Stomach (tissue), 9 donors: ENCODE results near the gene RBM6. TPM values are rescaled to one million over a fixed set of nuclear protein-coding genes. Genes with fewer than 3 reads are reported as not detected.

Experiments used
- DNase-seq, 2 donors: peaks; one replicate each; pipeline versions ENCODE4 v3.0.0 to v3.0.0-alpha.2; 2013 to 2019
- H3K27ac ChIP-seq, 5 donors: fragments of 200-600 bp in 4 of 5; sonication (generic) in 4 of 5; one replicate each; pipeline ENCODE4 v1.5.1; 2013 to 2019; ENCODE audit warnings: mild to moderate bottlenecking in 1 of 5, moderate library complexity in 1 of 5
- H3K27me3 ChIP-seq, 3 donors: fragments of 200-600 bp; sonication (generic); one replicate each; pipeline ENCODE4 v1.5.1; 2017 to 2019; ENCODE audit warnings: mixed run types in 1 of 3
- H3K36me3 ChIP-seq, 4 donors: fragments of 200-600 bp; sonication (generic); 1 replicate in 3 of 4; 2 replicates in 1 of 4; pipeline ENCODE4 v1.5.1; 2016 to 2019
- H3K4me1 ChIP-seq, 4 donors: fragments of 200-600 bp; sonication (generic); one replicate each; pipeline ENCODE4 v1.5.1; 2016 to 2019
- H3K4me3 ChIP-seq, 4 donors: fragments of 200-600 bp; sonication (generic) in 3 of 4; one replicate each; pipeline ENCODE4 v1.5.1; 2016 to 2019; ENCODE audit warnings: mild to moderate bottlenecking in 1 of 4
- H3K9me3 ChIP-seq, 4 donors: fragments of 200-600 bp; sonication (generic); one replicate each; pipeline ENCODE4 v1.5.1; 2016 to 2019
- EP300 ChIP-seq: sonication (generic); formaldehyde crosslinking; IDR thresholded peaks from one replicate; pipeline ENCODE4 v1.6.1; 2017; ENCODE audit warnings: antibody characterized with exemption
- POLR2A ChIP-seq, 4 donors: fragments of 450-650 bp; IDR thresholded peaks; one replicate each; pipeline ENCODE4 v1.6.1; 2016; ENCODE audit warnings: antibody characterized with exemption in 4 of 4, control low read depth in 2 of 4, mild to moderate bottlenecking in 1 of 4, moderate library complexity in 1 of 4
- POLR2AphosphoS5 ChIP-seq, 3 donors: sonication (generic); formaldehyde crosslinking; IDR thresholded peaks; one replicate each; pipeline ENCODE4 v1.6.1; 2016; ENCODE audit warnings: antibody characterized with exemption in 3 of 3
- WGBS, 5 donors: extraction: QIAGEN DNeasy Blood & Tissue Kit in 3 of 5; methylation state at CpG; one replicate each; pipeline versions ENCODE4 v1.1.5 to v1.1.7; 2013 to 2018; 5-methylcytosine and 5-hydroxymethylcytosine counted together
- intact Hi-C: fragments of 100-400 bp; cut with DNase I; formaldehyde crosslinking; loops from one replicate; pipeline ENCODE4 v1.15.1; 2023; ENCODE audit warnings: low total_unique reads
- polyA plus RNA-seq, 3 donors: library from polyadenylated mRNA; stranded (reverse); fragments of 200-250 nt; gene quantifications; one replicate each; pipeline ENCODE4 v1.2.3, GENCODE V29; 2013
- total RNA-seq, 5 donors: library from RNA; depleted of rRNA; stranded (reverse); fragments of >200 nt; gene quantifications; one replicate each; pipeline versions ENCODE4 v1.1.0 to v1.2.3, GENCODE V29; 2014 to 2016
- TF ChIP-seq, protein P1 (sequence below), 7 experiments: fragments of 450-650 bp in 4 of 7; fragments of 200-600 bp in 3 of 7; sonication (generic) in 3 of 7; IDR thresholded peaks; one replicate each; pipeline ENCODE4 v1.5.1; 2016 to 2019; ENCODE audit warnings: antibody characterized with exemption in 7 of 7, control low read depth in 2 of 7, mild to moderate bottlenecking in 1 of 7
- donor health status: healthy with polysubstance abuse.
- donor health status: Bipolar disorder and iron deficiency.
- donor health status: healthy.

RBM6 gene
- total and polyA plus RNA-seq, 8 donors: 87.0 to 239 (median 133) TPM

DNA sequence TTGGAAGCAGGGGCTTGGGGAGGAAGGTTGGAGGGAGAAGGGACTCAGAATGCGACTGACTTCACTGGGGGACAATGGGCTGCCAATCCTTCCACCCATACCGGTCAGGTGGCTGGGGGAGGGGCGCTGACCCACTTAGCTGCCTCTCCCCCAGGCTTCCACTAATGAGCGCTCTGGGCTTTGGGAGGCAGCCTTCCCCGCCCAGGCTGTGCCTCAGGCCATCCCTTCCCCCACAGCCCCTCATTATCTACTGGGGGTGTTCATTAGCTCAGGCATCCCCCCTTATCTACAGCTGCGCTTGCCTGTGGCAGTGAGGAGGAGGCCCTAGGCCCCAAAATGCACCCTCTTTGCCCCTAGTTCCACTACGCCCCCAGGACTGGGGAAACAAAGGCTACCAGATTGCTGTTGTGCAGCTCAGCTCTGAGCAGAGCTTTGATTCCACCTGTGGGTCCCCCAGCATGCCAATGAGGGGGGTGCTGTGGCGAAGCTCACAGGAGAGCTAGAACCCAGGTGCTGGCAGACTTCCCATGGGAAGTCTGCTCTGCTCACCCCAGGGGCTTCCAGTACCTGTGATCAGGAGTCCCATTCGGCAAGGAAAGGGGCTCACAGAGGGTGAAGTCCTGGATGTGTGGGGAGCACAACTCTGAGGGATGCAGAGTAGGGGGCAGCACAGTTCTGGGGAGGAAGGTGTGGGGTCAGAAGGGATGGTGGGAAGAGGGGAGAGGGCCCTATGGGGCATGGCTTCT, 185.8 kb downstream of the RBM6 start:
- intact Hi-C loops: no loop called here
- Histone ChIP-seq H3K4me3 (no peak overlapping the region), H3K27me3 (no peaks in the 10 kb centered on the region), H3K9me3 (no peaks in the 10 kb centered on the region), H3K27ac (no peak overlapping the region), H3K36me3 (peaks cover 3 to 19% (median 7%) of the 10 kb centered on the region in 4 donors), H3K4me1 (peaks cover 29 to 67% (median 58%) of the 10 kb centered on the region in 4 donors)
- no peak for DNase-seq
- WGBS, 5 donors: 73 to 82% (median 75%) methylated on average over 8 to 9 of the region's 9 CpGs
- TF ChIP-seq EP300: no peak
- TF ChIP-seq, protein P1, sequence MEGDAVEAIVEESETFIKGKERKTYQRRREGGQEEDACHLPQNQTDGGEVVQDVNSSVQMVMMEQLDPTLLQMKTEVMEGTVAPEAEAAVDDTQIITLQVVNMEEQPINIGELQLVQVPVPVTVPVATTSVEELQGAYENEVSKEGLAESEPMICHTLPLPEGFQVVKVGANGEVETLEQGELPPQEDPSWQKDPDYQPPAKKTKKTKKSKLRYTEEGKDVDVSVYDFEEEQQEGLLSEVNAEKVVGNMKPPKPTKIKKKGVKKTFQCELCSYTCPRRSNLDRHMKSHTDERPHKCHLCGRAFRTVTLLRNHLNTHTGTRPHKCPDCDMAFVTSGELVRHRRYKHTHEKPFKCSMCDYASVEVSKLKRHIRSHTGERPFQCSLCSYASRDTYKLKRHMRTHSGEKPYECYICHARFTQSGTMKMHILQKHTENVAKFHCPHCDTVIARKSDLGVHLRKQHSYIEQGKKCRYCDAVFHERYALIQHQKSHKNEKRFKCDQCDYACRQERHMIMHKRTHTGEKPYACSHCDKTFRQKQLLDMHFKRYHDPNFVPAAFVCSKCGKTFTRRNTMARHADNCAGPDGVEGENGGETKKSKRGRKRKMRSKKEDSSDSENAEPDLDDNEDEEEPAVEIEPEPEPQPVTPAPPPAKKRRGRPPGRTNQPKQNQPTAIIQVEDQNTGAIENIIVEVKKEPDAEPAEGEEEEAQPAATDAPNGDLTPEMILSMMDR (IDR thresholded peaks at IDR 0.05): no peak
- no peak for TF ChIP-seq POLR2AphosphoS5 (IDR thresholded peaks at IDR 0.05)
- no peak for TF ChIP-seq POLR2A (IDR thresholded peaks at IDR 0.05)

DNA sequence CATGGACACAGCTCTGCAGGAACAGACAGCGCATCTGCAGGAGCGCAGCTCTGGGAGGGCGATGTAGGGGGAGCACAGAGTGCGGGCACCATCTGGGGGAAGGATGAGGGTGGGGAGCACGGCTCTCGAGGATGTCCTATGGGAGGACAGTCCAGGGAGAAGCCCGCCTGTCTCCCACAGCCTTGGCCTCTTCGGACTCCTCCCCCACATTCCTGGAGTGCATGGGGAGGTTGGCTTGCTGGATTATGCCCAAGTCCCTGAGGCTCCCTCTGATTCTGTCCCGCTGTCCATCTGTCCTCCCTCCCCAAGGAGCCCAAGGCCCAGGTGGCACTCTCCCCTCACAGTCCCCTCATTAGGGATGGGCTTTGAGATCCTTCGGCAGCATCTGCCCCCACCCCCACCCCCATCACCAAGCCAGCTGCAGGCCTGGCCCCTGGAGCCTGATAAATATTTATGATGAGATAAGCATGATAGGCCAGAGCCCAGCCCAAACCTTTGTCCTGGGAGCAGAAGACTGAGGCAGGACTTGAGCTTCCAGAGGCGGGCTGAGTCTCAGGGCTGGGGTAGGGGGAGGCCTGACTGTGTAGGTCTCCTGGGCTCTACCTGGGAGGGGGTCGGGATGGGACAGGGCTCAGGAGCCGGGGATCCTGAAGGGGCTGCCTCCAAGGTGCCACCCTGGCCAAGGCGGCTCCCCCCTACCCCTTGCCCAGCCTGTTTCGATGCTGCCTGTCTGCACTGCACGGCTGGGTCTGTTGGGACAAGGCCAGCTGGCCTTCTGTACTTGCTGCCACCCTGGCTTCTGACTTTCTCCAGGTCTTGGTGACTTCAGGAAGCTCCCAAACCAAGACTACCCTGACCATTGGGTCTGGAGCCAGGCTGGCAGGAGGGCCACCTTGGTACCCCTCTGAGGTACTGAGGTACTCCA, 186.6 kb downstream of the RBM6 start:
- Histone ChIP-seq H3K4me3 (no peak overlapping the region), H3K27me3 (no peaks in the 10 kb centered on the region), H3K9me3 (no peaks in the 10 kb centered on the region), H3K4me1 (peaks cover 29 to 62% (median 55%) of the 10 kb centered on the region in 4 donors), H3K27ac (peak overlapping the region in 4 of 5 donors; percentile 23 to 37 (median 34)), H3K36me3 (peaks cover 0 to 11% (median 0%) of the 10 kb centered on the region in 4 donors)
- DNase-seq: peak; percentile 65 to 68
- TF ChIP-seq POLR2A (IDR thresholded peaks at IDR 0.05) (no peak), EP300 (no peak), POLR2AphosphoS5 (IDR thresholded peaks at IDR 0.05) (no peak)
- TF ChIP-seq, protein P1 (IDR thresholded peaks at IDR 0.05): no peak
- WGBS, 5 donors: 41 to 48% (median 45%) methylated on average over 15 to 16 of the region's 16 CpGs
- intact Hi-C loops: no loop called here

Other genes with a start within 250 kb of the RBM6 start
- 1 to 10 TPM in 1 of 5 donors, not detected in 4; 1.3 TPM for gene AMIGO3, start 220.5 kb upstream of the RBM6 start, total RNA-seq
- under 1 TPM; 0.19 to 0.83 (median 0.76) TPM for gene AMIGO3, start 220.5 kb upstream of the RBM6 start, polyA plus RNA-seq
- gene GMPPB, start 216.2 kb upstream of the RBM6 start, total RNA-seq: 10 to 100 TPM; 26.3 to 81.7 (median 39.3) TPM
- gene GMPPB, start 216.2 kb upstream of the RBM6 start, polyA plus RNA-seq: 10 to 100 TPM; 14.4 to 33.6 (median 27.3) TPM
- 10 to 100 TPM; 16.8 to 68.3 (median 36.4) TPM for gene IP6K1, start 153.6 kb upstream of the RBM6 start, total RNA-seq
- 10 to 100 TPM in 2 of 3 donors, 1 to 10 TPM in 1; 7.7 to 16.1 (median 11.5) TPM for gene IP6K1, start 153.6 kb upstream of the RBM6 start, polyA plus RNA-seq
- gene CDHR4, start 140.3 kb upstream of the RBM6 start, total RNA-seq: under 1 TPM in 2 of 5 donors, not detected in 3; under 0.01 to 0.73 TPM
- gene CDHR4, start 140.3 kb upstream of the RBM6 start, polyA plus RNA-seq: under 1 TPM in 1 of 3 donors, not detected in 2; 0.18 TPM
- gene INKA1, start 136.9 kb upstream of the RBM6 start, total RNA-seq: 1 to 10 TPM in 3 of 5 donors, not detected in 2; 1.8 to 3.3 (median 2.3) TPM
- 10 to 100 TPM in 1 of 3 donors, 1 to 10 TPM in 2; 4.4 to 15.0 (median 5.5) TPM for gene INKA1, start 136.9 kb upstream of the RBM6 start, polyA plus RNA-seq
- 100 to 1,000 TPM in 1 of 5 donors, 10 to 100 TPM in 4; 36.2 to 250 (median 76.3) TPM for gene UBA7, start 126.2 kb upstream of the RBM6 start, total RNA-seq
- 10 to 100 TPM; 27.2 to 56.2 (median 30.2) TPM for gene UBA7, start 126.2 kb upstream of the RBM6 start, polyA plus RNA-seq
- 1 to 10 TPM in 3 of 5 donors, not detected in 2; 2.3 to 7.0 (median 2.8) TPM for gene TRAIP, start 83.6 kb upstream of the RBM6 start, total RNA-seq
- 1 to 10 TPM; 1.5 to 4.3 (median 2.0) TPM for gene TRAIP, start 83.6 kb upstream of the RBM6 start, polyA plus RNA-seq
- 1 to 10 TPM in 1 of 5 donors, not detected in 4; 1.5 TPM for gene CAMKV, start 70.2 kb upstream of the RBM6 start, total RNA-seq
- under 1 TPM in 1 of 3 donors, not detected in 2; 0.03 TPM for gene CAMKV, start 70.2 kb upstream of the RBM6 start, polyA plus RNA-seq
- gene MST1R, start 36.3 kb upstream of the RBM6 start, total RNA-seq: 100 to 1,000 TPM in 3 of 5 donors, 10 to 100 TPM in 2; 22.4 to 386 (median 181) TPM
- 10 to 100 TPM; 15.9 to 59.0 (median 31.8) TPM for gene MST1R, start 36.3 kb upstream of the RBM6 start, polyA plus RNA-seq
- 10 to 100 TPM in 4 of 5 donors, 1 to 10 TPM in 1; 3.9 to 33.8 (median 11.6) TPM for gene MON1A, start 10.3 kb upstream of the RBM6 start, total RNA-seq
- gene MON1A, start 10.3 kb upstream of the RBM6 start, polyA plus RNA-seq: 1 to 10 TPM; 6.1 to 8.2 (median 7.7) TPM
- 100 to 1,000 TPM; 246 to 464 (median 290) TPM for gene RBM5, start 148.8 kb downstream of the RBM6 start, total RNA-seq
- 10 to 100 TPM; 25.0 to 89.4 (median 30.1) TPM for gene RBM5, start 148.8 kb downstream of the RBM6 start, polyA plus RNA-seq
- gene SEMA3F, start 215.2 kb downstream of the RBM6 start, total RNA-seq: 10 to 100 TPM; 11.9 to 34.5 (median 31.2) TPM
- 10 to 100 TPM in 2 of 3 donors, 1 to 10 TPM in 1; 8.9 to 33.8 (median 14.6) TPM for gene SEMA3F, start 215.2 kb downstream of the RBM6 start, polyA plus RNA-seq